HG03103 (cell line): ENCODE data around the gene GPX4.

Experiments used
- ATAC-seq: cut with Tn5 transposase; IDR thresholded peaks from one replicate; pipeline ENCODE4 v1.9.1; 2021; ENCODE audit warnings: low read depth; ENCODE audit not compliant: unreplicated experiment

The GPX4 gene

GRCh38 chr19:1146858-1147780 is 43.3 kb downstream of the GPX4 start:
- ATAC-seq, result no peak

DNA sequence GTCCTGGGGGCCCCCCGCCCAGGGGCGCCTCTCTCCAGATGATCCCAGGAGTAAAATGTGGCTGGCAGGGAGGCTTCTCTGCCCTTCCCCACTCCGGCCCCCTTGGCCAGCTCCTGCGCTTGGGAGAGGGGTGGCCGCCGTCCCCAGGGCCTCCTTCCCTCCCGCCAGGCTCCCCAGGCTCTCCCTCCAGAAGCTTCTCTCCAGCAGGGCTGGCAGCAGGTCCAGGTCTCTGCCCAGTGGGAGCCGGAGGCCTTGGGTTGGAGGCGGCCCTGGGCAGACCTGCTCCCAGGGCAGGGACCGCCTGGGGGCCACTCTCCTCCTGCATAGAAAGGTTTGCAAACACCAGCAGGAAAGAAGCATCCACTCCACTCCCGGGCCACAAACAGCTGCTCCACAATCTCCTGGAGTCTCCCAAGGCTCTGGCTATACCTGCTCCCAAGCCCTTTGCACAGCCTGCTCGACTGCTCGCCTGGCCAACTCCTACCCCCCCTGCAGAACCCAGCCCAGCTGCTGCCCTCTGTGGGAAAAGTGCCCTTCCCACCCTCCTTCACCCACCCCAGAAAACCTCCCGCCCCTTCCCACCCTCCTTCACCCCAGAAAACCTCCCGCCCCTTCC is 44.2 kb downstream of the GPX4 start:
- no peak for ATAC-seq

DNA sequence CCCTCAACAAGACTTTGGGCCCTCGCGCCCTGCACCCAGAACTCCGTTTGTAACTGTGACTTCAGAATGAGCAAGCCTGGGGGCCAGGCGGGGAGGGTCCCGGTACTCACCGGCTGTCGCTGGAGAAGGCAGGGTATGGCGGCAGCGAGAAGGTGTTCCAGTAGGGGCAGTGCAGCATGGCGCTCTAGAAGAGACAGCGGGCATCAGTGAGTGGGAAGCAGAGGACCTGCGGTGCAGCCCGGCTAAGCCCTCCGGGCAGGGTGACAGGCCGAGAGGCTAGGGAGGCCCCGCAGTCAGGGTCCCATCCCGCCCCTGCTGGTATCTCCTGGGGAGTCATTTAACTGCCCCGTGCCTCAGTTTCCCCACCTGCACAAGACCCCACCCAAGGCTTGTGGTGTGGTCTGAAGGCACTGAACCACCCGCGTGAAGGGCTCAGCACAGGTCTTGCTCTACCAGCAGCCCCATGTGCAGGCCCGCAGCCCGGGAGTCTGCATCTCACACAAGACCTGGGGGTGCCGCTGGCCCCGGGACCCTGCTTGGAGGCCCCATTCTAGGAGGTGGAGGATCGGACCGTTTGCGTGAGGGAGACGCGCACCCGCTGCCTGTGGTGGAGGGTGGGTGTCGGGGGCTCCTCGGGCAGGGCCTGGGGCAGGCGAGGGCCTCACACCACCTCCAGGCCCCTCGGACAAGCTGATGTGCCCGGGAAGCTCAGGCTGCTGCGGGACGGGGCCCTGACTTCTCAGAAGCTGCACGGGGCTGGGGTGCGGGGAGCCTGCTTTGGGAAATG is 45.7 kb downstream of the GPX4 start:
- ATAC-seq, result no peak

DNA sequence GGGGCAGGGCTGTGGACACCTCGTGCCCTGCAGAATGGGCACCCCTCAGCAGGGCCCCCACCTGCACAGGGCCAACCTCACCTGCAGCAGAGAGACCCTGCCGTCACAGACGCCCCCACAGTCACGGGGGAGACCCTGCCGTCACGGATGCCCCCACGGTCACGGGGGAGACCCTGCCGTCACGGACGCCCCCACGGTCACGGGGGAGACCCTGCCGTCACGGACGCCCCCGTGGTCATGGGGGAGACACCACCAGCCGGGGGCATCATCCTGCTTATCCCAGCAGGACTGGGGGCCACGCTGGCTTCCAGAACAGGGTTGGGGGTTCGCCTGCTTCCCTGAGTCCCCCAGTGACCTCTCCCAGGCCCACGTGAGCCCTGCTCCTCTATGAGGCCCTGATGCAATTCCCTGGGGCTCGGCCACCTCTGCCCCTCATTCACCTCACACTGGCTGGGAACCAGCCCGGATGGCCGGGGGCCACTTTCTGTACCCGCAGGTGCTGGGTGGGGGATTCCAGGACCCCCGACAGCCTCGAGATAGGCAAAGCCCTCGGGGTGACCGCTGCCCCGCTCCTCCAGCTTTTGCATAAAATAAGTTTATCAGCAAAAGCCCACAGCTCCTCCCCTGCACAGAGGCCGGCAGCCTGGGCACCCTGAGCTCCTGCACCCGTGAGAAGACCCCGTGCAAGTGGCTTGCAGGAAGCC is 46.7 kb downstream of the GPX4 start:
- ATAC-seq, result no peak

DNA sequence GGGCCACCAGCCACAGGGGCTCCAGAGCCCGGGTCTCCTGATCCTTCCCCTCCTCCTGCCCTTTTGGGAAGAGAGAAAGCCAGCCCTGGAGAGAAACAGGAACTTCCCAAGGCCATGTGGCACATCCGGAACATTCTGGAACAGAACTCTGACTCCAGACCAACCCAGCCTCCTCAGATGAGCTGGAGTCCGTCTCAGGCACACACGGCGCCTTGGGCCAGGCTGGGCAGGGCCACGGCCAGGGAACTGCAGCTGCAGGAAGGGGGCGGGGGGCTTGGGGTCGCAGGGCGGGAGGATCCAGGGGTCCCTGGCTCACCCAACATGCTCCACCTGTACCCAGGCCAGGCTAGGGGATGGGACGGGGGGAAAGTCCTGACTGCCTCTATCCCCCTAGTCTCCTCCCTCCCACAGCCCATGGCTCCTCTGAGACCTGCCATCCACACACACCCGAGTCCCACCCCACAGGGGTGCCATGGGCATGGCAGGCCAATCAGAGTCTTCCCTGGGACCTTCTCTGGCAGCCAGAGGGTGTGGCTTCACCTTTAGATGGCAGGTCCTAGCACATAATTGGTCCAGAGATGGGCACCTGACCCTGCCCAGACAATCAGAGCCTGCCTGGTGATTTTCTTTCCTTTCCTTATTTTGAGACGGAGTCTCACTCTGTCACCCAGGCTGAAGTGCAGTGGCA is 47.4 kb downstream of the GPX4 start:
- ATAC-seq, result no peak

GRCh38 chr19:1151917-1152587 is 48.3 kb downstream of the GPX4 start:
- no peak for ATAC-seq

DNA sequence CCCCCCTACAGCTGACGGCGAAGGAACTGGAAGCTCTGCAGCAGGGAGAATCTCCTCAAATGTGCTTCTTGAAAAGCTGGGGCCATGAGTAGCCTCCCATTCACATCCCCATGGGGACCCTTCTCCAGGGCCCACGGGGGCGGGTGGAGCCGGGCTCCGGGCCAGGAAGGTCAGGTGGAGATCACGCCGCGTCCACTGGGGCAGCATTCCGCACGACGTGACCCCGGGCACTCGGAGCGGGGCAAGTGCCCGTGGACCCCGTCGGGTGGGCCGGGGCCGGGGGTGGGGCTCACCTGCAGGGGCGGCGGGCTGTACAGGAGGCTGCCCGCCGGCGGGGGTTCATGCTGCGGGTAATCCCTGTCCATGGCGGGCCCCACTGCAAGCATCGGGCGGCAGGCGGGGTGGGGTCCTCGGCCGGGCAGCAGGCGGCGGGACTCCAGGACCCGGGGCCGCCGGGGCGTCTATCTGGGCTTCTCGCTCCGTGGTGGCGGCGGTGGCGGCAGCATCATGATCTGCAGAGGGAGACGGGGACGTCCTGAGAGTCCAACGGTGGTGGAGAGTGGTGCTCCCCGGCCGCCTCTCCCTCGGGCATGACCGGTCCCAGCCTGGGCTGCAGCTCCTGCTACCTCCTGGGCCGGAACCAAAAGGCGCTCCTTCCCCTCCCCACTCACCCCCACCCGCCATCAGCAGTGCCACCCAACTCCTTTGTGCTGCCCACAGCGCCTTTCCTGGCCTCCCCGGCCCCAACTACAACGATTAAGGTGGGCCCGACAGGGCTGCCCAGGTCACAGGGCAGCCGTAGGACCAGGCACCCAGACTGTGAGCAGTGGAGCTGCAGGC is 50.3 kb downstream of the GPX4 start:
- no peak for ATAC-seq

DNA sequence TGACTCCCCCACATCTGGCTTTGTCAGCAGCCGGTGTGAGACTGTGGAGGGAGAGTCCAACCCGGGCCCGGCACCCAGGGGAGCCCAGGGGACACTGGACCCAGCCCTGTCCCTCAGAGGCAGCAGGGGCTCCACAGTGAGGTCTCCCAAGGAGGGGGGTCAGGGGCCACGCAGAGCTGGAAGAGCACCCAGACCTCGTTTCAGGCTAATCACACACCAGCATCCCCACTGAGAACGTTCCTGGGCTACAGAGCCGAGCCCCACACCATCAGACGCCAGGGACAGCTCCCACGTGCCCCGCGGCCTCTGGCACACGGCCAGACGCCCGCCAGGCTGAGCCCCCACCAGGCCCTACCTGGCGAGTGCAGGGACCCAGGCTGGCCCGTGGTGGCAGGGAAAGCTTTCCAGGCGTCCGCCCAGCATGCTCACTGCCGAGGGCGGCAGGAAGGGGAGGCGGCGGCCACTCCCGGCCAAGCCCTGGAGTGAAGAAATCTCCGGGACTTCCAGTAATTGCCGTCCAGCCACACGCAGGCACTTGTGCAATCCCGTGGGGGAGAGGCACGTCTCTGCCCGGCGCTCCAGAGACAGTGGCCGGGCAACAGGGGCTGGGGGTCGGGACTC is 51.0 kb downstream of the GPX4 start:
- no peak for ATAC-seq

GRCh38 chr19:1155352-1156304 is 51.8 kb downstream of the GPX4 start:
- no peak for ATAC-seq
